HepG2 (cell line): Measurements from ENCODE around the gene CCDC150.
"Not testable (repeated sequence)": the region's sequence is repeated elsewhere in the genome, so short reads cannot be mapped to it uniquely, and the experiment has no call there.

Experiments used
- FOXP1 ChIP-seq, 2 experiments: fragments of 450-650 bp in 1 of 2; IDR thresholded peaks; 2 replicates each; pipeline ENCODE4 v1.6.1; 2017 to 2018; ENCODE audit warnings: antibody characterized with exemption in 1 of 2
- GPN1 ChIP-seq: sonication (generic); formaldehyde crosslinking; IDR thresholded peaks from 2 replicates; pipeline ENCODE4 v1.5.1; 2020; ENCODE audit warnings: missing genetic modification reagents, borderline replicate concordance
- MXD4 ChIP-seq: IDR thresholded peaks from 2 replicates; pipeline ENCODE4 v1.6.1; 2016; ENCODE audit warnings: mild to moderate bottlenecking, missing biosample characterization, missing genetic modification reagents
- MXI1 ChIP-seq: IDR thresholded peaks from 3 replicates; pipeline ENCODE4 v1.6.1; 2012; ENCODE audit warnings: low read depth, low read length, inconsistent platforms, borderline replicate concordance
- POLR2A ChIP-seq, 2 experiments: IDR thresholded peaks; 2 replicates each; pipeline ENCODE4 v1.6.1; 2011; ENCODE audit warnings: low read depth in 2 of 2, low read length in 2 of 2, mild to moderate bottlenecking in 1 of 2, moderate library complexity in 1 of 2; ENCODE audit not compliant: insufficient read depth in 1 of 2
- ZEB1 ChIP-seq: IDR thresholded peaks from 2 replicates; pipeline ENCODE4 v1.6.1; 2012; ENCODE audit warnings: mild to moderate bottlenecking, low read depth, inconsistent platforms; ENCODE audit not compliant: insufficient replicate concordance
- TF ChIP-seq, protein P1 (sequence below): sonication (generic); formaldehyde crosslinking; IDR thresholded peaks from 2 replicates; pipeline ENCODE4 v1.4.0; 2020; ENCODE audit warnings: mild to moderate bottlenecking, missing genetic modification reagents
- TF ChIP-seq, protein P2 (sequence below): sonication (generic); formaldehyde crosslinking; IDR thresholded peaks from 2 replicates; pipeline ENCODE4 v1.4.0; 2020; ENCODE audit warnings: missing genetic modification reagents

DNA sequence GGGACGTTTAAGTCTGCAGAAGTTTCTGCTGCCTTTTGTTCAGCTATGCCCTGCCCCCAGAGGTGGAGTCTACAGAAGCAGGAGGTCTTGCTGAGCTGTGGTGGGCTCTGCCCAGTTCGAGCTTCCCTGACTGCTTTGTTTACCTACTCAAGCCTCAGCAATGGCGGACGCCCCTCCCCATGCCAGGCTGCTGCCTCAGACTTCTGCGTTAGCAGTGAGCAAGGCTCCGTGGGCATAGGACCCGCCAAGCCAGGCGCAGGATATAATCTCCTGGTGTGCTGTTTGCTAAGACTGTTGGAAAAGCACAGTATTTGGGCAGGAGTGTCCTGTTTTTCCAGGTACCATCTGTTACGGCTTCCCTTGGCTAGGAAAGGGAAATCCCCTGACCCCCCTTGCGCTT, 70.5 kb downstream of the CCDC150 start:
- TF ChIP-seq, protein P1, sequence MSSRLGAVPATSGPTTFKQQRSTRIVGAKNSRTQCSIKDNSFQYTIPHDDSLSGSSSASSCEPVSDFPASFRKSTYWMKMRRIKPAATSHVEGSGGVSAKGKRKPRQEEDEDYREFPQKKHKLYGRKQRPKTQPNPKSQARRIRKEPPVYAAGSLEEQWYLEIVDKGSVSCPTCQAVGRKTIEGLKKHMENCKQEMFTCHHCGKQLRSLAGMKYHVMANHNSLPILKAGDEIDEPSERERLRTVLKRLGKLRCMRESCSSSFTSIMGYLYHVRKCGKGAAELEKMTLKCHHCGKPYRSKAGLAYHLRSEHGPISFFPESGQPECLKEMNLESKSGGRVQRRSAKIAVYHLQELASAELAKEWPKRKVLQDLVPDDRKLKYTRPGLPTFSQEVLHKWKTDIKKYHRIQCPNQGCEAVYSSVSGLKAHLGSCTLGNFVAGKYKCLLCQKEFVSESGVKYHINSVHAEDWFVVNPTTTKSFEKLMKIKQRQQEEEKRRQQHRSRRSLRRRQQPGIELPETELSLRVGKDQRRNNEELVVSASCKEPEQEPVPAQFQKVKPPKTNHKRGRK (CRISPR knock-in tag): not testable (repeated sequence)
- TF ChIP-seq, protein P2, sequence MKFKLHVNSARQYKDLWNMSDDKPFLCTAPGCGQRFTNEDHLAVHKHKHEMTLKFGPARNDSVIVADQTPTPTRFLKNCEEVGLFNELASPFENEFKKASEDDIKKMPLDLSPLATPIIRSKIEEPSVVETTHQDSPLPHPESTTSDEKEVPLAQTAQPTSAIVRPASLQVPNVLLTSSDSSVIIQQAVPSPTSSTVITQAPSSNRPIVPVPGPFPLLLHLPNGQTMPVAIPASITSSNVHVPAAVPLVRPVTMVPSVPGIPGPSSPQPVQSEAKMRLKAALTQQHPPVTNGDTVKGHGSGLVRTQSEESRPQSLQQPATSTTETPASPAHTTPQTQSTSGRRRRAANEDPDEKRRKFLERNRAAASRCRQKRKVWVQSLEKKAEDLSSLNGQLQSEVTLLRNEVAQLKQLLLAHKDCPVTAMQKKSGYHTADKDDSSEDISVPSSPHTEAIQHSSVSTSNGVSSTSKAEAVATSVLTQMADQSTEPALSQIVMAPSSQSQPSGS (CRISPR knock-in tag): not testable (repeated sequence)
- not testable (repeated sequence) for TF ChIP-seq FOXP1 (IDR thresholded peaks at IDR 0.05); FOXP1 (CRISPR knock-in tag; IDR thresholded peaks at IDR 0.05); POLR2A (IDR thresholded peaks at IDR 0.05; ENCODE audit: insufficient read depth in 1 of 2, low read depth in 2 of 2, low read length in 2 of 2); GPN1 (CRISPR knock-in tag); MXD4 (CRISPR knock-in tag); ZEB1; MXI1
